CD8-positive, alpha-beta memory T cell (primary cell): Measurements from ENCODE around the gene UBTD1. TPM values are rescaled to one million over a fixed set of nuclear protein-coding genes. Genes with fewer than 3 reads are reported as not detected.

Experiments
- CTCF ChIA-PET: fragments of 350-600 bp; sonication (Branson Sonifier 250); formaldehyde crosslinking; loops from one replicate; lab custom pipeline; 2021; ENCODE audit warnings: antibody characterized with exemption; lab: Charles Lee
- POLR2A ChIA-PET: fragments of 350-600 bp; sonication (Branson Sonifier 250); formaldehyde crosslinking; loops from one replicate; lab custom pipeline; 2021; ENCODE audit warnings: antibody characterized with exemption; lab: Charles Lee
- DNase-seq, 5 donors: peaks; one replicate each; pipeline versions ENCODE4 v3.0.0 to v3.0.0-alpha.2; 2020 to 2022; ENCODE audit warnings: mixed read lengths in 1 of 5
- H3K27ac ChIP-seq: one replicate; pipeline ENCODE4 v1.7.0; 2013; ENCODE audit warnings: low read depth, mild to moderate bottlenecking, low read length, moderate library complexity
- H3K27me3 ChIP-seq: 2 replicates; pipeline ENCODE4 v1.7.0; 2013; ENCODE audit warnings: low read length, mild to moderate bottlenecking; ENCODE audit not compliant: insufficient read depth, poor library complexity, severe bottlenecking
- H3K36me3 ChIP-seq: 2 replicates; pipeline ENCODE4 v1.7.0; 2013; ENCODE audit warnings: mild to moderate bottlenecking, low read length, moderate library complexity; ENCODE audit not compliant: insufficient read depth
- H3K4me1 ChIP-seq: 2 replicates; pipeline ENCODE4 v1.7.0; 2013; ENCODE audit warnings: mild to moderate bottlenecking, low read length, moderate library complexity; ENCODE audit not compliant: insufficient read depth
- H3K4me3 ChIP-seq: 2 replicates; pipeline ENCODE4 v1.7.0; 2013; ENCODE audit warnings: mild to moderate bottlenecking, low read length
- H3K9me3 ChIP-seq: 2 replicates; pipeline ENCODE4 v1.7.0; 2013; ENCODE audit warnings: mild to moderate bottlenecking, low read length
- H3K27ac Mint-ChIP-seq, 8 donors: one replicate each; pipeline ENCODE4 v1.8.0; 2020 to 2021; ENCODE audit warnings: mixed read lengths in 8 of 8, mild to moderate bottlenecking in 6 of 8, inconsistent platforms in 3 of 8, moderate library complexity in 3 of 8
- H3K27me3 Mint-ChIP-seq, 2 donors: one replicate each; pipeline ENCODE4 v1.8.0; 2020 to 2021; ENCODE audit warnings: mixed read lengths in 2 of 2, mild to moderate bottlenecking in 1 of 2, moderate library complexity in 1 of 2
- H3K36me3 Mint-ChIP-seq, 3 donors: one replicate each; pipeline ENCODE4 v1.8.0; 2020 to 2021; ENCODE audit warnings: mixed read lengths in 3 of 3, inconsistent platforms in 1 of 3, mild to moderate bottlenecking in 1 of 3
- H3K4me1 Mint-ChIP-seq, 3 donors: one replicate each; pipeline ENCODE4 v1.8.0; 2020 to 2021; ENCODE audit warnings: mixed read lengths in 3 of 3, inconsistent platforms in 1 of 3, mild to moderate bottlenecking in 1 of 3
- H3K4me3 Mint-ChIP-seq, 7 donors: one replicate each; pipeline ENCODE4 v1.8.0; 2020 to 2021; ENCODE audit warnings: mixed read lengths in 7 of 7, mild to moderate bottlenecking in 6 of 7, moderate library complexity in 4 of 7, inconsistent platforms in 2 of 7
- H3K9me3 Mint-ChIP-seq, 5 donors: one replicate each; pipeline ENCODE4 v1.8.0; 2020 to 2022; ENCODE audit warnings: mixed read lengths in 5 of 5, mild to moderate bottlenecking in 3 of 5, moderate library complexity in 2 of 5, inconsistent platforms in 1 of 5
- polyA plus RNA-seq: library from polyadenylated mRNA; unstranded; fragments of 300-500 nt; fragmentation: Illumina TruSeq; gene quantifications from one replicate; pipeline ENCODE4 v1.2.3, GENCODE V29; 2021
- total RNA-seq, 2 experiments: library from RNA; stranded (reverse); gene quantifications; one replicate each; pipeline ENCODE4 v1.2.3, GENCODE V29; 2021

UBTD1 gene
- total and polyA plus RNA-seq, 3 experiments from 2014 or later = 1.9 to 2.6 (median 2.0) TPM

GRCh38 chr10:97618733-97619132 is 120.0 kb downstream of the UBTD1 start:
- Histone ChIP-seq H3K4me1 (no peaks in the 10 kb centered on the region), H3K9me3 (no peaks in the 10 kb centered on the region), H3K4me3 (no peak overlapping the region), H3K27ac (no peak overlapping the region), H3K36me3 (no peaks in the 10 kb centered on the region), H3K27me3 (no peaks in the 10 kb centered on the region)
- CTCF ChIA-PET = interaction anchor here (0.6 kb wide), 1 partner anchor 113 kb away, joined by 3 read pairs; no protein-coding TSS in a partner anchor
- H3K36me3 Mint-ChIP-seq = no peaks in the 10 kb centered on the region
- H3K4me1 Mint-ChIP-seq = no peaks in the 10 kb centered on the region
- no peak overlapping the region for H3K4me3 Mint-ChIP-seq
- DNase-seq = no peak
- H3K27ac Mint-ChIP-seq = no peak overlapping the region
- no peaks in the 10 kb centered on the region for H3K9me3 Mint-ChIP-seq
- no peaks in the 10 kb centered on the region for H3K27me3 Mint-ChIP-seq
- POLR2A ChIA-PET = no interaction called here

Other genes starting within 250 kb of the UBTD1 start
- 10 to 100 TPM; 23.3 to 26.5 TPM for gene ARHGAP19, start 206.3 kb upstream of the UBTD1 start, total RNA-seq
- gene ARHGAP19, start 206.3 kb upstream of the UBTD1 start, polyA plus RNA-seq = 8.9 TPM
- gene FRAT1, start 179.7 kb upstream of the UBTD1 start, total RNA-seq = 1 to 10 TPM; 4.3 to 4.7 TPM
- 13.3 TPM for gene FRAT1, start 179.7 kb upstream of the UBTD1 start, polyA plus RNA-seq
- gene FRAT2, start 164.2 kb upstream of the UBTD1 start, total RNA-seq = 10 to 100 TPM in 1 of 2 experiments, 1 to 10 TPM in 1; 9.8 to 10.4 TPM
- gene FRAT2, start 164.2 kb upstream of the UBTD1 start, polyA plus RNA-seq = 18.7 TPM
- gene RRP12, start 97.6 kb upstream of the UBTD1 start, total RNA-seq = 100 to 1,000 TPM; 102 to 111 TPM
- 11.6 TPM for gene RRP12, start 97.6 kb upstream of the UBTD1 start, polyA plus RNA-seq
- gene PGAM1, start 72.7 kb upstream of the UBTD1 start, total RNA-seq = 1,000 to 10,000 TPM; 1,086 to 1,097 TPM
- gene PGAM1, start 72.7 kb upstream of the UBTD1 start, polyA plus RNA-seq = 309 TPM
- 10 to 100 TPM; 61.0 to 64.8 TPM for gene EXOSC1, start 52.9 kb upstream of the UBTD1 start, total RNA-seq
- 83.0 TPM for gene EXOSC1, start 52.9 kb upstream of the UBTD1 start, polyA plus RNA-seq
- gene ZDHHC16, start 52.7 kb upstream of the UBTD1 start, total RNA-seq = 10 to 100 TPM; 56.2 to 57.6 TPM
- 26.4 TPM for gene ZDHHC16, start 52.7 kb upstream of the UBTD1 start, polyA plus RNA-seq
- gene MMS19, start 502 bp upstream of the UBTD1 start, total RNA-seq = 10 to 100 TPM; 85.7 to 89.3 TPM
- 27.5 TPM for gene MMS19, start 502 bp upstream of the UBTD1 start, polyA plus RNA-seq
- gene ANKRD2, start 73.9 kb downstream of the UBTD1 start, total RNA-seq = not detected
- not detected for gene ANKRD2, start 73.9 kb downstream of the UBTD1 start, polyA plus RNA-seq
- not detected for gene HOGA1, start 85.5 kb downstream of the UBTD1 start, total RNA-seq
- gene HOGA1, start 85.5 kb downstream of the UBTD1 start, polyA plus RNA-seq = not detected
- gene C10orf62, start 90.8 kb downstream of the UBTD1 start, total RNA-seq = not detected
- not detected for gene C10orf62, start 90.8 kb downstream of the UBTD1 start, polyA plus RNA-seq
- 1 to 10 TPM; 2.7 to 3.1 TPM for gene MORN4, start 134.6 kb downstream of the UBTD1 start, total RNA-seq
- gene MORN4, start 134.6 kb downstream of the UBTD1 start, polyA plus RNA-seq = 1.7 TPM
- 10 to 100 TPM; 15.6 to 15.9 TPM for gene PI4K2A, start 141.7 kb downstream of the UBTD1 start, total RNA-seq
- 11.4 TPM for gene PI4K2A, start 141.7 kb downstream of the UBTD1 start, polyA plus RNA-seq
- 1 to 10 TPM; 2.3 TPM for gene AVPI1, start 188.3 kb downstream of the UBTD1 start, total RNA-seq
- 3.1 TPM for gene AVPI1, start 188.3 kb downstream of the UBTD1 start, polyA plus RNA-seq
- gene MARVELD1, start 214.8 kb downstream of the UBTD1 start, total RNA-seq = 1 to 10 TPM; 4.3 to 4.7 TPM
- gene MARVELD1, start 214.8 kb downstream of the UBTD1 start, polyA plus RNA-seq = 0.15 TPM
- 10 to 100 TPM; 27.4 to 28.6 TPM for gene ZFYVE27, start 238.2 kb downstream of the UBTD1 start, total RNA-seq
- 31.4 TPM for gene ZFYVE27, start 238.2 kb downstream of the UBTD1 start, polyA plus RNA-seq